ENCODE results near the gene WASHC2A.
"Not testable (repeated sequence)": the region's sequence is repeated elsewhere in the genome, so short reads cannot be mapped to it uniquely, and the experiment has no call there.

Gene WASHC2A, protein sequence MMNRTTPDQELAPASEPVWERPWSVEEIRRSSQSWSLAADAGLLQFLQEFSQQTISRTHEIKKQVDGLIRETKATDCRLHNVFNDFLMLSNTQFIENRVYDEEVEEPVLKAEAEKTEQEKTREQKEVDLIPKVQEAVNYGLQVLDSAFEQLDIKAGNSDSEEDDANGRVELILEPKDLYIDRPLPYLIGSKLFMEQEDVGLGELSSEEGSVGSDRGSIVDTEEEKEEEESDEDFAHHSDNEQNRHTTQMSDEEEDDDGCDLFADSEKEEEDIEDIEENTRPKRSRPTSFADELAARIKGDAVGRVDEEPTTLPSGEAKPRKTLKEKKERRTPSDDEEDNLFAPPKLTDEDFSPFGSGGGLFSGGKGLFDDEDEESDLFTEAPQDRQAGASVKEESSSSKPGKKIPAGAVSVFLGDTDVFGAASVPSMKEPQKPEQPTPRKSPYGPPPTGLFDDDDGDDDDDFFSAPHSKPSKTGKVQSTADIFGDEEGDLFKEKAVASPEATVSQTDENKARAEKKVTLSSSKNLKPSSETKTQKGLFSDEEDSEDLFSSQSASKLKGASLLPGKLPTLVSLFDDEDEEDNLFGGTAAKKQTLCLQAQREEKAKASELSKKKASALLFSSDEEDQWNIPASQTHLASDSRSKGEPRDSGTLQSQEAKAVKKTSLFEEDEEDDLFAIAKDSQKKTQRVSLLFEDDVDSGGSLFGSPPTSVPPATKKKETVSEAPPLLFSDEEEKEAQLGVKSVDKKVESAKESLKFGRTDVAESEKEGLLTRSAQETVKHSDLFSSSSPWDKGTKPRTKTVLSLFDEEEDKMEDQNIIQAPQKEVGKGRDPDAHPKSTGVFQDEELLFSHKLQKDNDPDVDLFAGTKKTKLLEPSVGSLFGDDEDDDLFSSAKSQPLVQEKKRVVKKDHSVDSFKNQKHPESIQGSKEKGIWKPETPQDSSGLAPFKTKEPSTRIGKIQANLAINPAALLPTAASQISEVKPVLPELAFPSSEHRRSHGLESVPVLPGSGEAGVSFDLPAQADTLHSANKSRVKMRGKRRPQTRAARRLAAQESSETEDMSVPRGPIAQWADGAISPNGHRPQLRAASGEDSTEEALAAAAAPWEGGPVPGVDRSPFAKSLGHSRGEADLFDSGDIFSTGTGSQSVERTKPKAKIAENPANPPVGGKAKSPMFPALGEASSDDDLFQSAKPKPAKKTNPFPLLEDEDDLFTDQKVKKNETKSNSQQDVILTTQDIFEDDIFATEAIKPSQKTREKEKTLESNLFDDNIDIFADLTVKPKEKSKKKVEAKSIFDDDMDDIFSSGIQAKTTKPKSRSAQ (N-terminal part only)
- 87.8 reads per million, percentile 80 among the genes with 10 or more reads in this experiment for total RNA-seq

GRCh38 chr10:50067546-50068351, at the start of gene WASHC2A:
WASHC2A (plus strand) TSS chr10:50067954; CDS start chr10:50068006, 52 bp downstream.
- peak; percentile 37 for DNase-seq

- DNase-seq: not testable (repeated sequence)
Observed at GRCh38 chr10:50019279-50019678, 48.5 kb upstream of the WASHC2A start.

- not testable (repeated sequence) for DNase-seq
Observed at GRCh38 chr10:50020451-50021024, 47.2 kb upstream of the WASHC2A start.

- no peak for DNase-seq
Observed at GRCh38 chr10:50021646-50022045, 46.1 kb upstream of the WASHC2A start.

DNA sequence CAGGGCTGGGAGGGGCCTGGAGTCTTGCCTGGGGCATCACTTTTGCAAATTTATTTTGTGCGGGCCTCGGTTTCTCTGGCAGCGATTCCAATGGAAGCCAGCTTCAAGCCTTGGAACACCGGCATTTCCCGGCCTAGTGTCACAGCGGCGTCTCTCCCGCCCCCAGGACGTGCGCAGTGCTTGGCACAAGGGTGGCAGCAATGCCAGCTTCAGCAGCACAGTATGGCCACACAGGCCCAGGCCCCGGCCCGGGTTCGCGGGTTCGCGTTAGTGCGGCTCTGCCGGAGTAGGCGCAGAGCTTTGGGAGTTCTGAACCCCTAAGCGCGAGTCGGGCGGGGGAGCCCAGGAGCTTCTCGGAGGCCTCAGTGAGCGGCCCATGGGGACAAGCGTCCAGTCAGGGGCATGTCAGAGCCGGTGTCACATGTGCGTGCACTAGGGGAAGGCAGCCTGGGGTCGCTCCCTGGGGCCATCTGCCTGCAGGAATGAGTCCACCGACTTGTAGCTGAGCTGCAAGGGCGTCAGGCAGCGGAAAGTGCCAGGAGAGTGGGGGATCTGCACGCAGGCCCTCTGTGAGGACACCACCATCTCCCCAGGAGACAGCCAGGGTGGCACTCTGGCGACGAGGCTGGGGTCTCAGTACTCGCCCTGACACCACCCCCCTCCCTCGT, 42.9 kb upstream of the WASHC2A start:
- DNase-seq: not testable (repeated sequence)

GRCh38 chr10:50025627-50026026, 42.1 kb upstream of the WASHC2A start:
- no peak for DNase-seq

- DNase-seq: no peak
Observed at GRCh38 chr10:50027195-50027594, 40.6 kb upstream of the WASHC2A start.

GRCh38 chr10:50033481-50033880, 34.3 kb upstream of the WASHC2A start:
- no peak for DNase-seq

DNA sequence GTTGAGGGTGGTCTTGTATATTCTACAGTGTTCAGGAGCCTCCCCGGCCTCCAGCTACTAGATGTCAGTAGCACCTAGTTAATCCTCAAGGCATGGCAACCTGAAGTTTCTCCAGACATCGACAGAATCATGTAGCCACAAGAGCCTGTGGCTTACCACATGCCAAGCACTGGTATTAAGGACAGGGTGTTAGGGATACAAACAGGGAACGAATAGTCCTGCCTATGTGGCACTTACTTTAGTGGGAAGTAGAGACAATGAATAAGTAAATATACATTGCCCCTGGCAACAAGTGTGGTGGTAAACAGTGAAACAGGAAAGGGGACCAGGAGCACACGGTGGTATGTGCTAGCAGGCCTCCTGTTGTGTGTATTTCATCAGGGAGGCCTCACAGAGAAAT, 32.4 kb upstream of the WASHC2A start:
- not testable (repeated sequence) for DNase-seq

DNA sequence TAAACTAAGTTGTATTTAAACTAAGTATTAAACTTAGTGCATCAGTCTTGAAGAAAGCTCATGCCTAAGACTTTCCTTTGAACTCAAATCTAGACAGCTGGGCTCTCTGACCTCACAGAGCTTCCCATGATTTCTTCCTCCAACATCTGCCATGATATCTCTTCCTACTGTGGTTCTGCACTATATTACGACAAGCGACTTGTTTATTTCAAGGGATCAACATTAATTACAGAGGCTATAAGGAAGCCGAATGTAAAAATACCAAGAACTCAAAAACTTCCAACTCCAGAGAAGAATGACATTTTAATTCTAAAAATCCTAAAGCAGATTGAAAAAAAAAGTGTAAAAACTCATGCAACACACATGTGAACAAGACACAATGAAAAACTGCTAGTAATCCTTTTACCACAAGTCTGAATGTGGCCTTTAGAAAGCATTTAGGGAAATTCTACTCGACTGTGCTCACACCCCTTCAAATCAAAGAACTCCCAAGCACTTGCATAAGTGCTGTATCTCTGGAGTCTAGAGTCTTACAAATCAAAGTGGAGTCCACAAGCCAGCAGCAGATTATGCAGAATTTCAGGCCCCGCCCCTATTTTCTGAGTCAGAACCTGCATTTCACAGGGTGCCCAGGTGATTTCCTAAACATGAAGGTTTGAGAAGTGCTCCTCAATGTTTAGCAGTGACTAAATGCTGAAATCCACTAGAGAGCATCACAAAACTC, 22.7 kb upstream of the WASHC2A start:
- DNase-seq: no peak

DNA sequence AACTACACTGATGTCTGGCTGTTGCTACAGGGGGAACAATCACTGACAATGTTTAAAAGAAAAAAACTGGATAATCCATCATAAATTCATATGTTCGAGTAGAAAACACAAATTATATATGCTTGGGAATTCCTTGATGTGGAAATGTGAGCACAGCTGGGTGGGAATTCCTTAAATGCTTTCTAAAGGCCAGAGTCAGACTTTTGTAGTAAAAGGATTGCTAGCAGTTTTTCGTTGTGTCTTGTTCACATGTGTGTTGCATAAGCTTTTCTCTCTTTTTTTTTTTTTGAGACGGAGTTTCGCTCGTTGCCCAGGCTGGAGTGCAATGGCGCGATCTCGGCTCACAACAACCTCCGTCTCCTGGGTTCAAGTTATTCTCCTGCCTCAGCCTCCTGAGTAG, 21.3 kb upstream of the WASHC2A start:
- DNase-seq: not testable (repeated sequence)

GRCh38 chr10:50047594-50047993, 20.2 kb upstream of the WASHC2A start:
- not testable (repeated sequence) for DNase-seq

DNA sequence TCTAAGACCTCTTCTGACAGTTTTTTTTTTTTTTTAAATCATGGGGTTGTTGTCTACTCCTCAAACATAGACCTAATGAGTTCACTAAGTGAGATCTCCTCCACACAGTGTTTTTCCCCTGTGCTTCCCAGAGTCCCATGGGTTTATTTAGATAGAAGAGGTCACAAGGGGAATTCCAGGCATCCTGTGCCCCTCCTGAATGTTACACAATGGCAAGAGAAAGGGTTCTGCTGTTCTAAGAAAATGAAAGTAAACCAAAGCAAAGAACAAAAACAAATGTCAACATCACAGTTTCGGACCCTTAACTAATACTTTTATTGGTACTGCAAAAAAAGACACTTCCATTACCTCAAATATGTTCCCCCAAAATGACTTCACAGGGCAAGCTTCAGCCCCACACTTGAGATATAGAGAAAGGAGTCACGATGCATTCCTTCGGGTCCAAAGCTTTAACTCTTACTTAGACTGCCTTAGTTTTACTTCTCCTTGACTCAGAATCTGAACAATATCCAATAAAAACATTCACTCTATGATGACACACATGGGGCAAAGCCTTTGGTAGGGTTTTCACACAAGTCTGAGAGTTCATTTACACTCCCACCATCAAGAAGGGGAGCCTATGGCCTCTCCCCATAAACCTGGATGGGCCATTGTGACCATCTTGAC, 15.6 kb upstream of the WASHC2A start:
- DNase-seq: not testable (repeated sequence)

- not testable (repeated sequence) for DNase-seq
Observed at GRCh38 chr10:50052778-50053376, 14.9 kb upstream of the WASHC2A start.

DNA sequence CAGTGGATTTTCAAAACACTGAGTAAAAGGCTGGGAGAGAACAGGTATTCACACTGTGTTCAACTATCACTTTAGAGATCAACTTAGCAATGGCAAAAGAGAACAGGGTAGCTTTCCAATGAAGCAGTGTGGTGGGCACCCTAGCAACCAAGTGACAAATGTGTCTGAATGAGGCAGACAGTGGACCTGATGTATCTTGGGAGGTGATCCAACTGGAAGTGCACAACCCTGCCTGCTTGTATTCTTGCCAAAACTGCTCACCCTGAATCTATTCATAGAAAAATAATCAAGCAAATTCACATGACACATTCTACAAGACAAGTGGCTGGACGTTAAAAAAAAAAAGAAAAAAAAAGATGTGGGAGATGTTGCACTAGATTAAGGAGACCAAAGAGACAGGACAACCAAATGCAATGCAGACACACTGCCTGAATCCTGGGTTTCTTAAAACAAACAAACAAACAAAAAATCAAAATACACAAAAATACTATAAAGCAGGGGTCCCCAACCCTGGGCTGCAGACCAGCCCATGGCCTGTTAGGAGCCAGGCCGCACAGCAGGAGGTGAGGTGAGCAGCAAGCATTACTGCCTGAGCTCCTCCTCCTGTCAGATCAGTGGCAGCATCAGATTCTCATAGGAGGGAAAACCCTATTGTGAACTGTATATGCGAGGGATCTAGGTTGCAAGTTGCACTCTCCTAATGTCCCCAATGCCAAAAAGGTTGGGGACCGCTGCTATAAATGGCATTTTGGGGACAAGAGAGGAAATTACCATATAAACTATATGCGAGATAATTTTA, 12.1 kb upstream of the WASHC2A start:
- not testable (repeated sequence) for DNase-seq

DNA sequence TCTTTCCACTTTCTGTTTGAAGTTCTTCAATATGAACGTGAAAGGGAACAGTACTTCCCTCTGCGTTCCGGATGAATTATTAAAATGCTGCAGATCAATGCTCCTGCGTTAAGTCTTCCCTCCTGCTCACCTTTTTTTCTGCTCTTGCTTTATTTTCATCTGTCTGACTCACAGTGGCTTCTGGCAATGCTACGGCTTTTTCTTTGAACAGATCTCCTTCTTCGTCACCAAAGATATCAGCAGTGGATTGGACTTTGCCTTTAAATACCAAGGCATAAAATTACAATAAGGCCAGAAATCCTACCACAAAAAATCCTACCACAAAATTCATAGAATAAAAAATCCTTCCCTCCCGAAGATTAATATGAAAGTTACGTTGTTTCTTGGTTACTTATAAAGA, 11.1 kb upstream of the WASHC2A start:
- not testable (repeated sequence) for DNase-seq

- DNase-seq: not testable (repeated sequence)
Observed at GRCh38 chr10:50058727-50059126, 9.0 kb upstream of the WASHC2A start.

DNA sequence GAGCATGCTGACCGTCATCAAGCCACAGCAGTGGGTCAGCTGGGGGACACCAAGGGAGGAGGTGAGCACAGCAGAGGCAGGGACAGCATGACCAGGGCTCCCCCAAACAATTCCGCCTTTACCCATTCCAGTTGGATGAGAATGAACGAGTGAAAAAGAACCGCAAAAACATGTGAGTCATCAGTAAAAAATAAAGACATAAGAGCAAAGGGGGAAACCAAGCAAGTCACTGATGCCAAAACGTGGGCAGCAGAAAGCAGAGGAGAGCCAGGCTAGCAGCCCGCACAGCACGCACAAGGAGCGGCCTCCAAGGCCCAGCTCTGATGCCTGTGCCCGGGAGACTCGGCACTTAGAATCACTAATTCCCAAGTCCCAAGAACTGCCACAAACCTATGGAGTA, 7.8 kb upstream of the WASHC2A start:
- not testable (repeated sequence) for DNase-seq

All from effector CD4-positive, alpha-beta T cell (primary cell).